ENCODE measurements around the gene PHF11.
"Not testable (repeated sequence)": the region's sequence is repeated elsewhere in the genome, so short reads cannot be mapped to it uniquely, and the experiment has no call there.

Gene PHF11

GRCh38 chr13:49494645-49495044, 1.1 kb upstream of the PHF11 start:
- CTCF ChIA-PET: no interaction called here
- POLR2A ChIA-PET (ENCODE audit: low non-redundant PET): interaction anchor here (0.7 kb wide), 1 partner anchor 8 kb away, joined by 4 read pairs; no protein-coding TSS in a partner anchor
- no peak; the same call in 1 of the 2 replicates for TF ChIP-seq CTCF (conservative IDR thresholded peaks at IDR 0.05; ENCODE audit: low read depth)
- H3K27ac ChIP-seq: peak overlapping the region; percentile 90
- no peak for DNase-seq (ENCODE audit: low spot score)

DNA sequence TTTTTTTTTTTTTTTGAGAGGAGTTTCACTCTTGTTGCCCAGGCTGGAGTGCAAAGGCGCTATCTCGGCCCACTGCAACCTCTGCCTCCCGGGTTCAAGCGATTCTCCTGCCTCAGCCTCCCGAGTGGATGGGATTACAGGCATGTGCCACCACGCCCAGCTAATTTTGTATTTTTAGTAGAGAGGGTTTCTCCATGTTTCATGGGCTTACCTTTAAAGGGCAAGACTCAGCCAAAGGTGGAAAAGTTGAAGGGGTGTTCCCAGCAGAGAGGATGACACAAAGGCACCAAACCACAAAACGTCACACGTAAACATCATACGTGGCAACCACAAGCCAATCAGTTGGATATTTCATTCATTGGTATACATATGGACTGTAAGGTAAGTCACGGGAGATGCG, 1.1 kb downstream of the PHF11 start:
- CTCF ChIA-PET; DNase-seq (ENCODE audit: low spot score): not testable (repeated sequence)
- POLR2A ChIA-PET (ENCODE audit: low non-redundant PET): interaction anchor here (0.9 kb wide), 1 partner anchor 9 kb away, joined by 4 read pairs; no protein-coding TSS in a partner anchor
- peak overlapping the region; percentile 90 for H3K27ac ChIP-seq

DNA sequence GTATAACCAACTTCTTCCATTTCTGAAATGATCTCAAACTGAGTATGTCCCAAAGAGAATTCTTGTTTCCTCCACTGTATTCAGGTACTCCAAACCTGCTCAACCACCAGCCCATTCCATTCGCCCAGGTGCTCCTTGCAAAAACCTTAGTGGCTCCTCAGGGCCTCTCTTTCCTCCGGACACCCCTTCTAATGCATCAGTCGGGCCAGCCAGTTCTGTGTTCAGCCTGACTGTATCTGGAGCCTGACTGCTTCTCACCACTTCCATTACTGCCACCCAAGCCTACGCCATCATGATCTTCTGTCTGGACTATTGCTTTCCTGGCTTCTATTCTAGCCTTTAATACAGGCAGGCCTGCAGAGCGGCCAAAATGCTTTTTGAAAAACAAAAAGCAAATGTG, 1.5 kb downstream of the PHF11 start:
- peak overlapping the region; percentile 45; the same call in 1 of the 2 replicates for H3K27ac ChIP-seq
- ChIA-PET POLR2A (ENCODE audit: low non-redundant PET) (no interaction called here), CTCF (no interaction called here)
- TF ChIP-seq CTCF (conservative IDR thresholded peaks at IDR 0.05; ENCODE audit: low read depth): no peak
- DNase-seq (ENCODE audit: low spot score): no peak

- no peak for TF ChIP-seq CTCF (conservative IDR thresholded peaks at IDR 0.05; ENCODE audit: low read depth)
- no peak overlapping the region for H3K27ac ChIP-seq
- CTCF ChIA-PET: no interaction called here
- no peak for DNase-seq (ENCODE audit: low spot score)
- POLR2A ChIA-PET (ENCODE audit: low non-redundant PET): no interaction called here
These were observed 2.5 kb downstream of the PHF11 start for GRCh38 chr13:49498206-49498605.

- ChIA-PET CTCF (interaction anchor here (0.6 kb wide), 2 partner anchors 90 to 352 kb away, joined by 3 to 5 read pairs; no protein-coding TSS in a partner anchor), POLR2A (ENCODE audit: low non-redundant PET) (no interaction called here)
- no peak overlapping the region for H3K27ac ChIP-seq
- TF ChIP-seq CTCF (conservative IDR thresholded peaks at IDR 0.05; ENCODE audit: low read depth): no peak
- DNase-seq (ENCODE audit: low spot score): no peak
These were observed 4.3 kb downstream of the PHF11 start for GRCh38 chr13:49499889-49500660.

DNA sequence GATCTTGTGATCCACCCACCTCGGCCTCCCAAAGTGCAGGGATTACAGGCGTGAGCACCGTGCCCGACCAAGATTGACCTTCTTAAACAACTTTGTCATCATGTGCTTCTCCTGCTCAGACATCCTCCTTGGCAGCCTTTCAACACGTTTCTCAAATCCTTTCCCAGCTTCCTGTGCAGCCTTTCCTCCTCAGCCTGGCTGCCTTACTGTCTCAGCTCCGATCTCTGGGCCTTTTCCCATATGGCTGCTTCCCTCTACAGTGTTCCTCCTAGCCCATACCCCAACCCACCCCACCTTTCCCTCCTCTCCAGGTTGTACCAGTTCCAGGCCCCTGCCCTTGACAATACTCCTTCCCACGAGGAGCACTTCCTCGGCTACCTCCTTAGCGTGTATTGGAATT, 7.2 kb downstream of the PHF11 start:
- ChIA-PET POLR2A (ENCODE audit: low non-redundant PET) (interaction anchor here (0.5 kb wide), 1 partner anchor 8 kb away, joined by 4 read pairs; no protein-coding TSS in a partner anchor), CTCF (no interaction called here)
- H3K27ac ChIP-seq: no peak overlapping the region
- no peak for DNase-seq (ENCODE audit: low spot score)
- no peak for TF ChIP-seq CTCF (conservative IDR thresholded peaks at IDR 0.05; ENCODE audit: low read depth)

DNA sequence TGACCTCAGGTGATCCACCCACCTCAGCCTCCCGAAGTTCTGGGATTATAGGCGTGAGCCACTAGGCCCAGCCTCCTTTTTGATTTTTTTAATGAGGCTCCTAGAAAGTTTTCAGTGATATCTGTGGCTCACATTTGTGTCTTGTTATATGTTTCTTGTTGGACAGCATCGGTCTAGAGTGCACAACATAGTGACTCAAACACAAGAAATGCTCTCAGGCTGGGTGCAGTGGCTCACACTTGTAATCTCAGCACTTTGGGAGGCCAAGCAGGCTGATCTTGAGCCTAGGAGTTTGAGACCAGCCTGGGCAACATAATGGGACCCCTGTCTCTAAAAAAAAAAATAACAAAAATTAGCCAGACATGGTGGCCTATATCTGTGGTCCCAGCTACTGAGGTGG, 8.2 kb downstream of the PHF11 start:
- no peak for DNase-seq (ENCODE audit: low spot score)
- no peak overlapping the region for H3K27ac ChIP-seq
- POLR2A ChIA-PET (ENCODE audit: low non-redundant PET): no interaction called here
- CTCF ChIA-PET: interaction anchor here (0.6 kb wide), 1 partner anchor 405 kb away, joined by 6 read pairs; no protein-coding TSS in a partner anchor
- TF ChIP-seq CTCF (conservative IDR thresholded peaks at IDR 0.05; ENCODE audit: low read depth): no peak
